Caco-2 (cell line): ENCODE data around the gene TPD52L1. TPM values are rescaled to one million over a fixed set of nuclear protein-coding genes. Genes with fewer than 3 reads are reported as not detected.

ENCODE experiments used
- BruUV-seq: library from RNA; stranded (reverse); fragments of 400-500 nt; replicated peaks from 2 replicates; lab custom pipeline; 2021; lab: Mats Ljungman, UMichigan
- CTCF ChIA-PET: fragments of 300-600 bp; sonication (Branson Sonifier 250); formaldehyde crosslinking; loops from one replicate; lab custom pipeline; 2022; ENCODE audit warnings: antibody characterized with exemption; lab: Charles Lee
- POLR2A ChIA-PET: fragments of 300-600 bp; sonication (Branson Sonifier 250); formaldehyde crosslinking; loops from one replicate; lab custom pipeline; 2022; ENCODE audit warnings: antibody characterized with exemption; lab: Charles Lee
- DNase-seq, 2 experiments: peaks; one replicate each; pipeline versions ENCODE4 v3.0.0 to v3.0.0-alpha.2; 2020 to 2022
- H3K27me3 ChIP-seq: replicated peaks from 2 replicates; pipeline ENCODE4 v1.6.0; 2011; ENCODE audit warnings: low read length; ENCODE audit not compliant: control insufficient read depth, insufficient read depth
- H3K36me3 ChIP-seq: 2 replicates; pipeline ENCODE4 v1.5.1; 2011; ENCODE audit warnings: low read length; ENCODE audit not compliant: control insufficient read depth, insufficient read depth
- H3K4me1 ChIP-seq: fragments of 250-450 bp; sonication (Bioruptor Pico); 2 replicates; pipeline ENCODE4 v1.5.1; 2020; ENCODE audit warnings: mild to moderate bottlenecking
- H3K4me3 ChIP-seq: 2 replicates; pipeline ENCODE4 v1.5.1; 2011; ENCODE audit warnings: low read depth, mild to moderate bottlenecking, control low read depth, low read length
- H3K9me3 ChIP-seq: fragments of 250-450 bp; sonication (Bioruptor Pico); 2 replicates; pipeline ENCODE4 v1.5.1; 2020; ENCODE audit warnings: mild to moderate bottlenecking, moderate library complexity
- H3K27ac Mint-ChIP-seq: one replicate; pipeline ENCODE4 v1.8.0; 2022; ENCODE audit warnings: mixed read lengths; ENCODE audit not compliant: unreplicated experiment
- H3K27me3 Mint-ChIP-seq: one replicate; pipeline ENCODE4 v1.8.0; 2022; ENCODE audit warnings: mixed read lengths; ENCODE audit not compliant: insufficient read depth, unreplicated experiment
- H3K36me3 Mint-ChIP-seq: one replicate; pipeline ENCODE4 v1.8.0; 2022; ENCODE audit warnings: mild to moderate bottlenecking, mixed read lengths; ENCODE audit not compliant: insufficient read depth, unreplicated experiment
- H3K4me1 Mint-ChIP-seq: one replicate; pipeline ENCODE4 v1.8.0; 2022; ENCODE audit warnings: low read depth, mixed read lengths; ENCODE audit not compliant: unreplicated experiment
- H3K4me3 Mint-ChIP-seq: one replicate; pipeline ENCODE4 v1.8.0; 2022; ENCODE audit warnings: mild to moderate bottlenecking, moderate library complexity, mixed read lengths; ENCODE audit not compliant: unreplicated experiment
- H3K9me3 Mint-ChIP-seq: one replicate; pipeline ENCODE4 v1.8.0; 2022; ENCODE audit warnings: mixed read lengths; ENCODE audit not compliant: unreplicated experiment
- CTCF ChIP-seq, 2 experiments: fragments of 200-600 bp in 1 of 2; IDR thresholded peaks; 1 replicate in 1 of 2; 2 replicates in 1 of 2; pipeline versions ENCODE4 v1.5.1 to v1.8.0; 2011 to 2022; ENCODE audit warnings: antibody characterized with exemption in 1 of 2, control low read depth in 1 of 2, inconsistent platforms in 1 of 2, low read depth in 1 of 2, low read length in 1 of 2, mild to moderate bottlenecking in 1 of 2, moderate library complexity in 1 of 2; ENCODE audit not compliant: insufficient read depth in 1 of 2, severe bottlenecking in 1 of 2, unreplicated experiment in 1 of 2
- intact Hi-C: fragments of 100-400 bp; cut with micrococcal nuclease; formaldehyde crosslinking; loops from one replicate; pipeline ENCODE4 v1.10.0; 2022; ENCODE audit not compliant: unreplicated experiment
- total RNA-seq: library from RNA; stranded (reverse); gene quantifications from 2 replicates; pipeline ENCODE4 v1.2.3, GENCODE V29; 2022

Gene TPD52L1
- total RNA-seq, 1 experiment from 2014 or later: 83.9 TPM

- Mint-ChIP-seq H3K27ac (no peak overlapping the region), H3K9me3 (no peaks in the 10 kb centered on the region), H3K4me1 (peaks cover 19% of the 10 kb centered on the region), H3K27me3 (no peaks in the 10 kb centered on the region), H3K4me3 (no peak overlapping the region), H3K36me3 (peaks cover 5% of the 10 kb centered on the region)
- Histone ChIP-seq H3K4me1 (peaks cover 30% of the 10 kb centered on the region), H3K9me3 (no peaks in the 10 kb centered on the region), H3K4me3 (no peak overlapping the region), H3K36me3 (no peaks in the 10 kb centered on the region), H3K27me3 (no peaks in the 10 kb centered on the region)
- DNase-seq: no peak
- BruUV-seq: no TSS peak
- ChIA-PET CTCF (no interaction called here), POLR2A (no interaction called here)
- intact Hi-C loops: no loop called here
- no peak for TF ChIP-seq CTCF (IDR thresholded peaks at IDR 0.05; ENCODE audit: insufficient read depth in 1 of 2, low read depth in 1 of 2, low read length in 1 of 2, severe bottlenecking in 1 of 2, unreplicated experiment in 1 of 2)
These were observed 44.3 kb downstream of the TPD52L1 start for GRCh38 chr6:125197795-125198269.

GRCh38 chr6:125198398-125198937 is 44.9 kb downstream of the TPD52L1 start:
- Histone ChIP-seq H3K4me3 (no peak overlapping the region), H3K9me3 (no peaks in the 10 kb centered on the region), H3K27me3 (no peaks in the 10 kb centered on the region), H3K36me3 (no peaks in the 10 kb centered on the region), H3K4me1 (peaks cover 37% of the 10 kb centered on the region)
- no peak for DNase-seq
- Mint-ChIP-seq H3K4me3 (no peak overlapping the region), H3K4me1 (peaks cover 25% of the 10 kb centered on the region), H3K27me3 (no peaks in the 10 kb centered on the region), H3K36me3 (peaks cover 5% of the 10 kb centered on the region), H3K9me3 (no peaks in the 10 kb centered on the region), H3K27ac (no peak overlapping the region)
- CTCF ChIA-PET: no interaction called here
- no TSS peak for BruUV-seq
- POLR2A ChIA-PET: no interaction called here
- intact Hi-C loops: no loop called here
- no peak for TF ChIP-seq CTCF (IDR thresholded peaks at IDR 0.05; ENCODE audit: insufficient read depth in 1 of 2, low read depth in 1 of 2, low read length in 1 of 2, severe bottlenecking in 1 of 2, unreplicated experiment in 1 of 2)

- Histone ChIP-seq H3K27me3 (no peaks in the 10 kb centered on the region), H3K4me1 (peaks cover 36% of the 10 kb centered on the region), H3K4me3 (no peak overlapping the region), H3K36me3 (no peaks in the 10 kb centered on the region), H3K9me3 (no peaks in the 10 kb centered on the region)
- intact Hi-C loops: no loop called here
- TF ChIP-seq CTCF (IDR thresholded peaks at IDR 0.05; ENCODE audit: insufficient read depth in 1 of 2, low read depth in 1 of 2, low read length in 1 of 2, severe bottlenecking in 1 of 2, unreplicated experiment in 1 of 2): no peak
- no peak overlapping the region for H3K27ac Mint-ChIP-seq
- H3K4me3 Mint-ChIP-seq: no peak overlapping the region
- H3K4me1 Mint-ChIP-seq: peaks cover 25% of the 10 kb centered on the region
- peaks cover 5% of the 10 kb centered on the region for H3K36me3 Mint-ChIP-seq
- no peaks in the 10 kb centered on the region for H3K9me3 Mint-ChIP-seq
- ChIA-PET CTCF (no interaction called here), POLR2A (no interaction called here)
- H3K27me3 Mint-ChIP-seq: no peaks in the 10 kb centered on the region
- no peak for DNase-seq
- BruUV-seq: no TSS peak
These were observed 47.4 kb downstream of the TPD52L1 start for GRCh38 chr6:125200941-125201340.
